Endothelial cell of umbilical vein (primary cell): ENCODE data around the gene CAMSAP3. TPM values are rescaled to one million over a fixed set of nuclear protein-coding genes. Genes with fewer than 3 reads are reported as not detected.

Source experiments
- BruUV-seq: library from RNA; stranded (reverse); fragments of 400-500 nt; replicated peaks from 2 replicates; lab custom pipeline; 2021; lab: Mats Ljungman, UMichigan
- CTCF ChIA-PET: fragments of 300-600, 350-600 bp; sonication (Branson Sonifier 250); formaldehyde crosslinking; loops from one replicate; lab custom pipeline; 2021; ENCODE audit warnings: antibody characterized with exemption, inconsistent platforms; lab: Charles Lee
- POLR2A ChIA-PET: fragments of 300-600, 350-600 bp; sonication (Branson Sonifier 250); formaldehyde crosslinking; loops from one replicate; lab custom pipeline; 2021; ENCODE audit warnings: antibody characterized with exemption, inconsistent platforms; lab: Charles Lee
- DNase-seq: peaks from one replicate; pipeline ENCODE4 v3.0.0-alpha.2; 2011; ENCODE audit warnings: low read depth, low spot score
- FAIRE-seq: peaks from 2 replicates; lab custom pipeline; 2011; peaks lifted over from hg19 to GRCh38; lab: Jason Lieb, UNC
- H2AFZ ChIP-seq: 2 replicates; pipeline ENCODE4 v1.6.0; 2012; ENCODE audit warnings: low read depth, low read length, control low read depth, inconsistent platforms
- H3K27ac ChIP-seq: 2 replicates; pipeline ENCODE4 v1.5.1; 2011; ENCODE audit warnings: low read depth, mild to moderate bottlenecking, control low read depth, low read length, moderate library complexity; ENCODE audit not compliant: insufficient read depth
- H3K27me3 ChIP-seq, 2 experiments: 2 replicates each; pipeline versions ENCODE4 v1.6.0 to v1.6.1; 2011; ENCODE audit warnings: low read length in 2 of 2, mixed read lengths in 1 of 2; ENCODE audit not compliant: control insufficient read depth in 2 of 2, insufficient read depth in 2 of 2
- H3K36me3 ChIP-seq, 2 experiments: 2 replicates in 1 of 2; 3 replicates in 1 of 2; pipeline ENCODE4 v1.5.1; 2011; ENCODE audit warnings: low read length in 2 of 2, mild to moderate bottlenecking in 1 of 2, moderate library complexity in 1 of 2; ENCODE audit not compliant: control insufficient read depth in 2 of 2, insufficient read depth in 2 of 2; ENCODE audit errors: extremely low read depth in 1 of 2
- H3K4me1 ChIP-seq: 3 replicates; pipeline ENCODE4 v1.5.1; 2011; ENCODE audit warnings: mild to moderate bottlenecking, low read length; ENCODE audit not compliant: control insufficient read depth, insufficient read depth; ENCODE audit errors: extremely low read depth
- H3K4me2 ChIP-seq: 2 replicates; pipeline ENCODE4 v1.6.1; 2011; ENCODE audit warnings: low read length, control low read depth, mixed read lengths; ENCODE audit not compliant: insufficient read depth
- H3K4me3 ChIP-seq, 3 experiments: fragments of 200-600 bp in 1 of 3; sonication (generic), shearing (Covaris generic) in 1 of 3; replicated peaks in 1 of 3; 2 replicates each; pipeline ENCODE4 v1.5.1; 2011 to 2016; ENCODE audit warnings: control low read depth in 3 of 3, low read length in 3 of 3, mild to moderate bottlenecking in 2 of 3, inconsistent platforms in 1 of 3, low read depth in 1 of 3, moderate library complexity in 1 of 3; ENCODE audit not compliant: insufficient read depth in 1 of 3
- H3K79me2 ChIP-seq: 2 replicates; pipeline ENCODE4 v1.6.0; 2012; ENCODE audit warnings: low read length, inconsistent platforms; ENCODE audit not compliant: control insufficient read depth, insufficient read depth
- H3K9ac ChIP-seq: replicated peaks from 2 replicates; pipeline ENCODE3; 2011; ENCODE audit warnings: low read length, control low read depth; ENCODE audit not compliant: insufficient read depth; ENCODE audit errors: extremely low read depth
- H3K9me1 ChIP-seq: replicated peaks from 3 replicates; pipeline ENCODE4 v1.6.0; 2011; ENCODE audit warnings: mild to moderate bottlenecking, low read length; ENCODE audit not compliant: control insufficient read depth, insufficient read depth; ENCODE audit errors: extremely low read depth
- H3K9me3 ChIP-seq: replicated peaks from 2 replicates; pipeline ENCODE4 v1.5.1; 2012; ENCODE audit warnings: low read length, inconsistent platforms; ENCODE audit not compliant: control insufficient read depth, insufficient read depth
- H4K20me1 ChIP-seq: replicated peaks from 2 replicates; pipeline ENCODE3; 2011; ENCODE audit warnings: mild to moderate bottlenecking, low read length; ENCODE audit not compliant: control insufficient read depth, insufficient read depth; ENCODE audit errors: extremely low read depth
- FOS ChIP-seq: IDR thresholded peaks from 2 replicates; pipeline ENCODE4 v1.6.1; 2011; ENCODE audit warnings: mild to moderate bottlenecking, low read length, moderate library complexity, borderline replicate concordance; ENCODE audit not compliant: insufficient read depth
- GATA2 ChIP-seq: IDR thresholded peaks from 2 replicates; pipeline ENCODE4 v1.7.0; 2011; ENCODE audit warnings: low read depth, mild to moderate bottlenecking, moderate library complexity, mixed read lengths, low read length; ENCODE audit not compliant: insufficient read length, insufficient read depth
- MYC ChIP-seq: IDR thresholded peaks from one replicate; pipeline ENCODE4 v1.6.1; 2011; ENCODE audit warnings: mild to moderate bottlenecking, low read depth, low read length
- POLR2A ChIP-seq: IDR thresholded peaks from 2 replicates; pipeline ENCODE4 v1.6.1; 2012; ENCODE audit warnings: low read depth, mild to moderate bottlenecking, control low read depth, low read length
- dilution Hi-C: fragments of 300-500 bp; cut with MboI; formaldehyde crosslinking; loops from one replicate; pipeline ENCODE4 v1.15.0; 2019; ENCODE audit warnings: low sequenced_read_pairs; ENCODE audit not compliant: extremely low pct_ligation_motif_present
- intact Hi-C: fragments of 100-400 bp; cut with micrococcal nuclease; formaldehyde crosslinking; loops from one replicate; pipeline ENCODE4 v1.10.0; 2022
- polyA plus RNA-seq, 4 experiments: library from polyadenylated mRNA; depleted of rRNA in 3 of 4; stranded (reverse) in 3 of 4; unstranded in 1 of 4; fragments of >200 nt; gene quantifications; 2 replicates each; pipeline versions ENCODE4 v1.2.1 to v1.2.3, GENCODE V29; 2011 to 2012; ENCODE audit warnings: missing spikeins in 1 of 4
- total RNA-seq: library from RNA; stranded (reverse); gene quantifications from 2 replicates; pipeline ENCODE4 v1.2.3, GENCODE V29; 2021
- TF ChIP-seq, protein P1 (sequence below): IDR thresholded peaks from 2 replicates; pipeline ENCODE4 v1.6.1; 2011; ENCODE audit not compliant: insufficient read depth, insufficient read length
- TF ChIP-seq, protein P2 (sequence below), 2 donors: IDR thresholded peaks; 1 replicate in 1 of 2; 2 replicates in 1 of 2; pipeline ENCODE4 v1.5.1; 2011; ENCODE audit warnings: low read length in 2 of 2, mild to moderate bottlenecking in 2 of 2, moderate library complexity in 2 of 2, control low read depth in 1 of 2, inconsistent platforms in 1 of 2, low read depth in 1 of 2; ENCODE audit not compliant: insufficient read depth in 1 of 2; ENCODE audit errors: extremely low read depth in 1 of 2

The CAMSAP3 gene
- total and polyA plus RNA-seq, 2 donors (not counting 3 experiments of a cell fraction or from before 2014, with no cell fraction given) = 0.11 to 0.22 TPM

DNA sequence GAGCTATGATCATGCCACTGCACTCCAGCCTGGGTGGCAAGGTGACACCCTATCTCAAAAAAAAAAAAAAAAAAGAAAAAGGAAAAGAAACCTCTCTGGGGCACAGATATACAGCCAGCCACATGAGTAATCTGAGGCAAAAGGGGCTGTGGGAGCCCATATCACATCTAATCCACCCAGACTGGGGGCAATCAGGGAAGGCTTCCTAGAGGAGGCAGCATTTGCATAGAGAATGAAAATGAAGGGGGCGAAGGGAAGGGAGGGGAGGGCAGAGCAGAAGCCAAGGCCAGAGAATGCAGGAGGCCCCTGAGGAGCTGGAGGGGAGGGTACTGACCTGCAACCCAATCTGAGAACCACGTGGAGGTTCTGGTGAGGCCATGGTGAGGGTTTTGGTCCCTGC, 54.5 kb downstream of the CAMSAP3 start:
- no peaks in the 10 kb centered on the region for H3K9me3 ChIP-seq
- peaks cover 0 to 2% of the 10 kb centered on the region in 2 experiments for H3K27me3 ChIP-seq
- H3K4me2 ChIP-seq = no peak overlapping the region
- no peak overlapping the region for H3K27ac ChIP-seq
- no TSS peak for BruUV-seq
- ChIA-PET POLR2A (no interaction called here), CTCF (interaction anchor here (0.5 to 5.1 kb wide), 4 partner anchors 12 to 157 kb away, joined by 3 to 37 read pairs (median 4); partner anchors contain the start of gene TRAPPC5)
- FAIRE-seq = no peak
- dilution Hi-C loops (no loop called here), intact Hi-C loops (no loop called here)
- DNase-seq = no peak
- no peak overlapping the region for H3K9ac ChIP-seq
- H3K9me1 ChIP-seq = no peaks in the 10 kb centered on the region
- no peak overlapping the region for H3K4me3 ChIP-seq
- no peak overlapping the region for H2AFZ ChIP-seq
- H3K36me3 ChIP-seq = no peaks in the 10 kb centered on the region
- no peaks in the 10 kb centered on the region for H4K20me1 ChIP-seq
- no peak for TF ChIP-seq FOS
- no peak for TF ChIP-seq GATA2
- TF ChIP-seq MYC = no peak
- TF ChIP-seq, protein P1, sequence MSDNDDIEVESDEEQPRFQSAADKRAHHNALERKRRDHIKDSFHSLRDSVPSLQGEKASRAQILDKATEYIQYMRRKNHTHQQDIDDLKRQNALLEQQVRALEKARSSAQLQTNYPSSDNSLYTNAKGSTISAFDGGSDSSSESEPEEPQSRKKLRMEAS = no peak
- H3K4me1 ChIP-seq = peaks cover 5% of the 10 kb centered on the region
- H3K79me2 ChIP-seq = no peaks in the 10 kb centered on the region

DNA sequence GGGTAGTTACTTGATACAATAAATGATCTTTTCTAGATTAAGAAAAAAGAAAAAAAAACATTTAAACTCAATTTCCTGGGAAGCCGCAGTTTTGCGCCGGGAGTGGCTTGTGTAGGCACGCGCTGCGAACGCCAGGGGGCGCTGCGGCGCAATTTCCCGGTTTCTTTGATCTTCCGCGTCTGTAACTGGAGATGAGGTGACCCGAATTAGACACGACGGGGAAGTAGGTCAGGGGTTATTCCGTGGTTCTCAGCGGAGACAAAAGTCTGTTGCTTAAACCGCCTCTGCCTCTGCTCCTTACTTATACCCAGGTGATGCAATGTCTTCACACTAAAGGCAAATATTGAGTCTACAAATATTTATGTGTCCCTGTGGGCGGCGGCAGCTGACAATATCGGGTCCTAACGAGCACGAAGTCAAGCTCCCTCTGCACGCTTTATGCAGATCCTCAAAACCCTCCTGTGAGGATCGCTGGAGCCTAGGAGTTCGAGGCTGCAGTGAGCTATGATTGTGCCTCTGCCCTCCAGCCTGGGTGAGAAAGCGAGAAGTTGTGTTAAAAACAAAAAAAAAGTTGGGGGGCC, 56.5 kb downstream of the CAMSAP3 start:
- ChIA-PET POLR2A (no interaction called here), CTCF (interaction anchor here (0.7 to 5.1 kb wide), 10 partner anchors 9 to 298 kb away, joined by 3 to 49 read pairs (median 7); partner anchors contain the start of gene TRAPPC5)
- Histone ChIP-seq H3K4me2 (peak overlapping the region; percentile 90), H3K36me3 (no peaks in the 10 kb centered on the region), H3K79me2 (no peaks in the 10 kb centered on the region), H3K9me1 (no peaks in the 10 kb centered on the region), H4K20me1 (no peaks in the 10 kb centered on the region), H3K9me3 (no peaks in the 10 kb centered on the region), H3K27ac (no peak overlapping the region), H3K9ac (no peak overlapping the region), H3K4me1 (peaks cover 14% of the 10 kb centered on the region), H3K4me3 (peak overlapping the region in 1 of 3 experiments; percentile 62), H2AFZ (peak overlapping the region; percentile 99), H3K27me3 (peaks cover 0 to 2% of the 10 kb centered on the region in 2 experiments)
- dilution Hi-C loops = no loop called here
- peak; percentile 79 for DNase-seq
- BruUV-seq = no TSS peak
- intact Hi-C loops = loop anchor here (1.0 kb wide), 2 partner anchors 28 to 147 kb away; partner anchors contain the start of gene TRAPPC5
- peak; percentile 85 for FAIRE-seq
- TF ChIP-seq POLR2A = no peak
- TF ChIP-seq, protein P2, sequence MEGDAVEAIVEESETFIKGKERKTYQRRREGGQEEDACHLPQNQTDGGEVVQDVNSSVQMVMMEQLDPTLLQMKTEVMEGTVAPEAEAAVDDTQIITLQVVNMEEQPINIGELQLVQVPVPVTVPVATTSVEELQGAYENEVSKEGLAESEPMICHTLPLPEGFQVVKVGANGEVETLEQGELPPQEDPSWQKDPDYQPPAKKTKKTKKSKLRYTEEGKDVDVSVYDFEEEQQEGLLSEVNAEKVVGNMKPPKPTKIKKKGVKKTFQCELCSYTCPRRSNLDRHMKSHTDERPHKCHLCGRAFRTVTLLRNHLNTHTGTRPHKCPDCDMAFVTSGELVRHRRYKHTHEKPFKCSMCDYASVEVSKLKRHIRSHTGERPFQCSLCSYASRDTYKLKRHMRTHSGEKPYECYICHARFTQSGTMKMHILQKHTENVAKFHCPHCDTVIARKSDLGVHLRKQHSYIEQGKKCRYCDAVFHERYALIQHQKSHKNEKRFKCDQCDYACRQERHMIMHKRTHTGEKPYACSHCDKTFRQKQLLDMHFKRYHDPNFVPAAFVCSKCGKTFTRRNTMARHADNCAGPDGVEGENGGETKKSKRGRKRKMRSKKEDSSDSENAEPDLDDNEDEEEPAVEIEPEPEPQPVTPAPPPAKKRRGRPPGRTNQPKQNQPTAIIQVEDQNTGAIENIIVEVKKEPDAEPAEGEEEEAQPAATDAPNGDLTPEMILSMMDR (IDR thresholded peaks at IDR 0.05; ENCODE audit: extremely low read depth in 1 of 2, insufficient read depth in 1 of 2, low read depth in 1 of 2, low read length in 2 of 2) = peak; percentile 90 to 99
